Activated gamma-delta T cell (primary cell): ENCODE measurements around the gene TGM5.
A peak's percentile ranks its signal among the peaks of the same experiment; 100 is the strongest.

ENCODE experiments used
- DNase-seq: peaks from one replicate; lab custom pipeline; 2025; lab: John Stamatoyannopoulos, UW

TGM5 gene

DNA sequence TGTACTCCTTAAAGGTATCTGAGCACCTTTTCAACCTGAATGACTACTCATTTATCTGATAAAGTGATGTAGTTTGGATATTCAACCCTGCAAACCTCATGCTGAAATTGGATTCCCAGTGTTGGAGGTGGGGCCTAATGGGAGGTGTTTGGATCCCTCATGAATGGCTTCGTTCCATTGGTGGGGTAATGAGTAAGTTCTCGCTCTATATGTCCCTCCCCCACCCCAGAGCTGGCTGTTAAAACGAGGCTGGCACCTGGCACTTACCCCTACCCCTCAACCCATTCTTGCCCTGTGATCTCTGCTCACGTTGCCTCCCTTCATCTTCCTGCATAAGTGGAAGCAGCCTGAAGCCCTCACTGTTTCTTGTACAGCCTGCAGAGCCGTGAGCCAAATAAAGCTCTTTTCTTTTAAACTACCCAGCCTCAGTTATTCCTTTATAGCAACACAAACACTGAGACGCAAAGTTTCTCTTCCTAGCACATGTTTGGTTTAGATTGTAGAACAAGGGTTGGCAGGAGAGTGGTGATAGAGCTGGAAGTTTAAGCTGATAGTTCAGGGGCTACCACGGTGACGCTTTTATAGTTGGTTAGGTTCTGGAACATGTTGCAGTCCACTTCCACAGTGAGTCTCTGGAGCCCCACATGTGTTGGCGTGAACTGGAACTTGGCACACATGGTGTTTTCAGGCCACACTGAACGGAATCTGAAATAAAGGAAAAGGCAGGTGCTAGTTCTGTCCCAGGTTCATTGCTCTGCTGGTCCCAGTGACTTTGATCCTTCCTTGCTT lies 69.8 kb downstream of the TGM5 start:
- no peak for DNase-seq

DNA sequence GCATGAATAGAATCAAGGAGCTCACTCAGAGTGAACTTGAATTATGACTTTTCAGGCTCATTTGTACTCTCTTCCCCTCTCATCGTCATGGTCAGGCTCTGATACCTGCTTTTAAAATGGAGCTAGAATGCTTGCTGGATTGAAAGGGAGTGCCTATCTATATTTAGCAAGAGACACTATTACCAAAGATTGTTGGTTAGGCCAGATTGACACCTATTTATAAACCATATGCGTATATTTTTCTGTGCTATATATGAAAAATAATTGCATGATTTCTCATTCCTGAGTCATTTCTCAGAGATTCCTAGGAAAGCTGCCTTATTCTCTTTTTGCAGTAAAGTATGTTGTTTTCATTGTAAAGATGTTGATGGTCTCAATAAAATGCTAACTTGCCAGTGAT lies 71.9 kb downstream of the TGM5 start:
- DNase-seq: no peak

DNA sequence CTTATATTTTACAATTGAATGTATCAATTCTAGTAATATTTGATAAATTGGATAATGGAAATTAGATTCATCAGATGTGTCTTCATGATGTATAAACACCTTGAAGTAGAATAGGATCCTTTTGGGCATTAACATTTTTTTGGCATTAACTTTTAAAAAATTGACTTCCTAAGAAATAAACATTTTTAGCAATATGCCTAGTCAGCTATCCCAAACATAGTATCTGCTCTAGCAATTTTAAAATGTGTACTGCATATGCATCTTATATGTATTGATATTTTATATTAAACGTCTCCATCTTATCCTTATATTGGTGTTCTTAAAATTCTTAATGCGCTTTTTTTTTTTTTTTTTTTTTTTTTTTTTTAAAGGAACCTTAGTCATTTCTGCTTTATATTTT lies 73.0 kb downstream of the TGM5 start:
- no peak for DNase-seq

DNA sequence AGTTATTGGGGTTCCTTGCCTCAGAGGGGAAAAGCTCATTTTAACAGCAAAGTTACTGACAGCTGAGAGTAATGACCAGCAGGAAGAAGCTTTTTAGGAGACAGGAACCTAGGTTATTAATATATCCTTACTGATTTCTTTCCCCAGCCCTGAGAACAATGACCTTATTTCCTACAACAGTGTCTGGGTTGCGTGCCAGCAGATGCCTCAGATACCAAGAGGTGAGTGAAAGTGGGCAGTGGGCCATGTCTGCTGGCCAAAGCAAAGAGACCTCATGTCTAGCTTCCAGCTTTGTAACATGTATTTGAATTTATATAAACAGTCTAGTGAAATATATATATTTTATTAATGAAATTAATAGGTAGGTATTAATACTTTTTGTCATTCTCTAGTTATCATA lies 76.5 kb downstream of the TGM5 start:
- DNase-seq: no peak

DNA sequence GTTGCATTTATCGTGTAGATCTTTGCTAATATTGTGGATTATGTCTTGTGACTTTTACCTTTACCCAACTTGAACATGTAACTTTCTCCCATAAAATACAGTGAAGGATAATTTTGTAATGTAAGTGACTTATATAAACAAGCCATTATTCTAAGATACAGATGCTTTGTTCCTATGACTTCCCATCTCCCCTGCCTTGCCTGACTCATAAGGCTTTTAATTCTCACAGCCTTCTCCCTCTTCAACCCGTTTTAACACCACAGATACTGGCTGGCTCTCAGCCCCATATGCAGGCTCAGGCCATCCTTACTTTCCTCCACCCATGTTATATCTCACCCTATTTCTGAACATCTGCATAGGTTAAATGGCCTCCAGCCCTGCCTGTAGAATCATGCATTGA lies 77.4 kb downstream of the TGM5 start:
- DNase-seq: no peak

DNA sequence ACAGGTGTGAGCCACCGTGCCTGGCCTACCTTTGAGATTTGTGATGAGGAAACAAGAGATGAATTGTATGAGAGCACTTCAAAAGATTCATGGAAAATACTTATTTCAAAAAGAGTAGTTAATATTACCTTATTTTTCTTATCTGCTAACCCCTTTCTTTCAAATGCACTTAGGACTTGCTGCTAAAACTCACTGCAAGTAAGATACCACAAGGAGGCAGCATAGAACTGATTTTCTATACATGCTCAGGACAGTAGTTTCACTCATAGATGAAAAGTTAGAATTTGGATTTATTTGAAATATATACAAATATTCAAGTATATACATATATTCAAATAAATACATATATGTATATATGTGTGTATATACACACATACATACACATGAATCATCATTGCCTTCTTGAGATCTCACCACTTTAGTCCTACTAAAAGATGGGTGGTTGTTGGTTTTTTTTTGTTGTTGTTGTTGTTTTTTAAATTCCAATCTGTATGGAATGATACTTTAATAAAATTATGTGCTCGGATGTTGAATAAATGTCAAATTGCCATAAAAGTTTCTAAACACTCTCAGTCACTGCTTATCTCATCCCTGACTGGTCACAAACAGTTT lies 79.1 kb downstream of the TGM5 start:
- no peak for DNase-seq

DNA sequence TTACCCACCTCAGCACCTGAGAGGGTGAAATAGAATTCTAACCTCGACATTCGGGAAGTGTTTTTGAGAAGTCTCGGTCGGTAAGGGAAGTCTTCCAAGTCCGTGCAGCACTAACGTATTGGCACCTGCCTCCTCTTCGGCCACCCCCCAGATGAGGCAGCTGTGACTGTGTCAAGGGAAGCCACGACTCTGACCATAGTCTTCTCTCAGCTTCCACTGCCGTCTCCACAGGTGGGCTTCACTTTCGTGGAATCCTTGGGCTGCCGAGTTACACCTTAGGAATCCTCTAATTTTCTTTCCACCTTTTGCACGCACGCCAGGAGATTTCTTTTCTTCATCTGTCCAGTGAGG lies 80.8 kb downstream of the TGM5 start:
- DNase-seq: no peak

DNA sequence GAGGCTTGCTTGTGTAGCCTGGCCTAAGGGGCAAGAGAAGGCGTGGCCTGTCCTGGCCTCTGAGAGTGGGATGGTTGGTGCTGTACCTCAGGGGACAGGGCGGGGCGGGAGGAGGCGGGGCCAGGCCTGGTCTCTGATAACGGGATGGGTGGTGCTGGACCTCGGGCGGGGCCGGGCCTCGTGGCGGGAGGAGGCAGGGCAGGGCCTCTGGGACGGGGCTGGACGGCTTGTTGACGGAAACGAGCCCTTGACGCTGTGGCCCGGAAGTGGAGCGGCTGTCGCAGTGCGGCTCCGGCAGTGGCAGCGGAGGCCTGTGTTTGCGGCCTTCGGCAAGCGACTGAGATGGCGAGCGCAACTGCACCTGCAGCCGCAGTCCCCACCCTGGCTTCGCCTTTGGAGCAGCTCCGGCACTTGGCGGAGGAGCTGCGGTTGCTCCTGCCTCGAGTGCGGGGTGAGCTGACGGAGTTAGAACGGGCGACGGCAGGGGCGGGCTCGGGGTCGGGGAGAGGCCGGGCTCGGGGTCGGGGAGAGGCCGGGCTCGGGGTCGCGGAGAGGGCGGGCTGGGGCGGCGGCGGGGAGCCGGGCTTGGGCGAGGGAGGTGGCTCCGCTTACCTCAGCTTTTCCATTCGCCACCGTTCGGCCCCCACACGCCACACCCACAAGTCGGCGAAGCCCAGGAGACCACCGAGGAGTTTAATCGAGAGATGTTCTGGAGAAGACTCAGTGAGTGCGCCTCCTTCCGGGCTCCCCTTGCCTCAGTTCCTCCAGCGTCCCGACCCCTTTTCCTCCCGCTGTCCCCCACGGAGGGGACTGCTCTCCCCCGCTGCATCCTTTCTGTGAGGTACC lies 81.3 kb downstream of the TGM5 start, which contains the start of gene CCNDBP1:
TSS of gene CCNDBP1 (plus strand) at position 247 of the 846 bp plus-strand sequence. CDS start at position 343, 96 bp downstream.
- DNase-seq: peak; percentile 81

DNA sequence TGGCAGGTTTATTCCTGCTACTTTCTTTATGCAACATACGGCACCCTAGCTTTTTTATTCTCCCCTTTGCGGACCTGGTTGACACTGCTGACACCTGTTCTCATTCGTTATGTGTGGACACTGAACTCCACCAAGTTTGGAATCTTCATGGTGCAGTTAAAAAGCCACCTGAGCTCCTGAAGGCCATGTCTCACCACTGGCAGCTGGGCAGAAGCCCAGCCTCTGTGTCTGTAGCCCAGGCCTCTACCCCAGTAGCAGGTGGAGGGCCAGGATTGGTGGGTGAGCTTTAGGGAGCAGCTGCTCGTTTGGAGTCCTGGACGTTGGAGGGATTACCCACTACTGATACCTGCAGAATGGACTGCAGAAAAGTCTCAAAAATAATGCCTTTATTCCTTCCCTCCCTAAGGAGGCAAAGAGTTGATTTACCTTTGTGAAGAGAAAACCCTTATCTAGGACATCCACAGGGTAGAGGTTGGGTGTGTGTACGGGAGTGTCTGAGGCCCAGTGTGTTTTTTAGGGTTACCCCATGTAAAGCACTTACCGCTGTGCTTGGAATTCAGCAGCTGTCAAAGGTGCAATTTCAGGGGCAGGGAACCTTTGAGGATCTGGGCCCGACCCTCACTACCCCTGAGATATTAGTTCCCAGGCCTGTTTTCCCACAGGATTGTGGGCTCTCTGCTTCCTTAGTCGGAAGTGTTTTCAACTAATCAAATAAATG lies 82.2 kb downstream of the TGM5 start:
- no peak for DNase-seq

DNA sequence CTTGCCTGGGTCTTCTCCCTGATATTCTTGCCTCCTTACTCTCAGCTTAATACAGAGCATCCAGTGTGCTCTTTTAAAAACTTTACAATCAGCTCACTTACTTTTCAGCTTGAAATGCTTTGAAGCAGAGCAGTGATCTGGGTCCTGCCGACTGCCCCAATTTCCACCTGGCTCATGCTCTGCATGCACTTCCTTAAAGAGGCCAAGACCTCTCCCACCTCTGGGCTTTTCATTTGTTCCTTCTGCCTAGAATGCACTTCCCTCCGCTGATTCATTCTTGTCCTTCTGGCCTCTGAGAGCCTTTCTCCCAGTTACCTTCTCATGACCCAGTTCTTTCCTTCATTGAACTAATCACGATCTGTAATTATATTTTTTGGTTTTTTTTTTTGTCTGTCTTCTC lies 83.5 kb downstream of the TGM5 start:
- no peak for DNase-seq
